Mononuclear cell (primary cell): ENCODE results near the gene TICAM2. TPM values are rescaled to one million over a fixed set of nuclear protein-coding genes. Genes with fewer than 3 reads are reported as not detected.

Experiments
- H3K27me3 ChIP-seq: 2 replicates; pipeline ENCODE4 v1.6.0; 2011; ENCODE audit warnings: low read length, control low read depth; ENCODE audit not compliant: insufficient read depth
- H3K4me1 ChIP-seq: 2 replicates; pipeline ENCODE4 v1.5.1; 2011; ENCODE audit warnings: mild to moderate bottlenecking, low read length, control low read depth; ENCODE audit not compliant: insufficient read depth
- H3K4me3 ChIP-seq: 2 replicates; pipeline ENCODE4 v1.5.1; 2011; ENCODE audit warnings: mild to moderate bottlenecking, low read length, moderate library complexity
- H3K9me3 ChIP-seq: 2 replicates; pipeline ENCODE4 v1.5.1; 2011; ENCODE audit warnings: low read depth, mild to moderate bottlenecking, control low read depth, low read length
- total RNA-seq: library from RNA; depleted of rRNA; stranded (reverse); fragments of >200 nt; gene quantifications from one replicate; pipeline ENCODE4 v1.2.3, GENCODE V29; 2012

Gene TICAM2
- total RNA-seq, 1 donor: 1.2 TPM

DNA sequence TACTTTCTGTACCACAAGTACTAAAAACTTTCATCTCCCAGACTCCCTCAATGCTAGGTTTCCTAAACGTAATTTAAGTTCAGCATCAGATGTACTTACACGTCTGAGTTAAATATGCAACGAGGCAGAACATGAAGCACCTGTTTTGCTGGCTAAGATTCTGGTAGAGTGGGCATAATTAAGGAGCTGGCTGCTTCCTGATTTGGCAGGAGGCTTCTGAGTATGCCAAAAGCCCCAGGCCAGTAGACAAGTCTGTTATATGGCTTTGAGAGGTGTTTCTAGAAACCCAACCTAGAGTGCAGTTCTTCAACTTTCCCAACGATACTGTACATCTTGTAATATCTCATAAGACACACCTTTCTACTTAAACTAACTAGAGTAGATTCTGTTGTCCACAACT is 13.6 kb downstream of the TICAM2 start:
- H3K27me3 ChIP-seq: no peaks in the 10 kb centered on the region
- no peak overlapping the region for H3K4me3 ChIP-seq
- no peaks in the 10 kb centered on the region for H3K4me1 ChIP-seq
- H3K9me3 ChIP-seq: no peaks in the 10 kb centered on the region

DNA sequence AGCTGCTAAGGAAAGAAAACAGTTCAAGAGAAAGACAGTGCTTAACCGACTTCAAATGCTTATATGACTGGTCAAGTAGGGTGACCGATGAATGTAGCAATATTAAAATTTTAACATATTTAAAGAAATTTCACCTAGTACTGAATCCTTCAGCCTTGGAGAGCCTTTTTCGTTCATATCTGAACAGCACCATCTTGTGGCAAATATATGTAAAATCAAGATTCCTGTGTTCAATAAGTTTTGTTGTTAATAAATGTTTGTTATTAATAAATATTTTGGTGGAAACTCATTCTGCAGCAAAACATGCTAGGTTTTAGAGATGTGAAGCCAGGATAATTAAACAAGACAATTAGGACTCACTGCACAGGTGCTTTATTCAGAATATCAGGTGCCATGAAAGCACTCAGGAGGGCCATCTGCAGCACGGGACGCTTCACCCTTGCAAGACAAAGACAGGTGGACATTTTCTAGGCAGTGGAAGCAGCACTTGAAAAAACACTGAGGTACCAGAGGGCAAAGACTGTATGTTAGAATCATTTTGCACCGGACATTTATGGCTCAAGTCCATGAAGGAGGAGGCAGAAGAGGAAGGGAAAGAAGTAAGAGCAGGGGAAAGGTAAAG is 15.6 kb downstream of the TICAM2 start:
- Histone ChIP-seq H3K4me1 (no peaks in the 10 kb centered on the region), H3K9me3 (no peaks in the 10 kb centered on the region), H3K4me3 (no peak overlapping the region), H3K27me3 (no peaks in the 10 kb centered on the region)

DNA sequence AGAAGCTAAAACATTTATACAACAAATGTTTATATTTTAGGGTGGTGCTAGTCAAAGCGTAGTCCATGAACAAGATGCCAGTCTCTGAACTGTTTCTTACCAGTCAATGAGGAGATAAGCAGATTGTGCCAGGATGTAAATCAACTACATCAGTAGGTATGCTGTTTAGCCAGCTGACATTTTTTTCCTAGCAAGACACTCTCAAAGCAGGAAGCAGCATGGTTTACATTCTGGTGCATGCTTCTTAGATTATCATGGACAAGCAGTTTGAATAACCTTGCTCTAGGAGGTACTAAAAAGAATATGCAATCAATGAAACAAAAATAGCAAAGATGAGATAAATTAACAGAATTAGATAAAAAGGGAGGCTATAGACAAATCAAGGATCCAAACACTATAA is 17.0 kb downstream of the TICAM2 start:
- no peak overlapping the region for H3K4me3 ChIP-seq
- no peaks in the 10 kb centered on the region for H3K9me3 ChIP-seq

DNA sequence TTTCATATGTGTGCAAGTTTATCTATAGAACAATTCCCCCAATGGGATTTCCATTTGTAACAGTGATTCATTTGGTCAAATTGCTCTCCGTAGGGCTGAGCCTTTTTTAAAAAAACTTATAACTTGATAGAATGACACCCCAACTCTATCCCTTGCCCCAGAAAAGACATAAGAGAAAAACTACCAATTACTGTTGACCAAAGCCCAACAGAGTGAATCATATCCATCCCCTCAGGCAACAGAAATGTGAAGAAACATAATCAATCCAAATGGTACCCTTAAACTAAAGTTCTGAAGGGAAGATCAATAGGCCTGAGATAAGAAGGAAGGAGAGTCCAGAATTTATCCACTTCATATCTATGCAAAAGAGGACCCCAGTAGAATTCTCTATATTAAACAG is 17.8 kb downstream of the TICAM2 start:
- no peaks in the 10 kb centered on the region for H3K27me3 ChIP-seq
- no peaks in the 10 kb centered on the region for H3K4me1 ChIP-seq
- H3K9me3 ChIP-seq: no peaks in the 10 kb centered on the region
- no peak overlapping the region for H3K4me3 ChIP-seq

More for the DNA sequence above, 17.0 kb downstream of the TICAM2 start:
- no peaks in the 10 kb centered on the region for H3K4me1 ChIP-seq
- no peaks in the 10 kb centered on the region for H3K27me3 ChIP-seq

DNA sequence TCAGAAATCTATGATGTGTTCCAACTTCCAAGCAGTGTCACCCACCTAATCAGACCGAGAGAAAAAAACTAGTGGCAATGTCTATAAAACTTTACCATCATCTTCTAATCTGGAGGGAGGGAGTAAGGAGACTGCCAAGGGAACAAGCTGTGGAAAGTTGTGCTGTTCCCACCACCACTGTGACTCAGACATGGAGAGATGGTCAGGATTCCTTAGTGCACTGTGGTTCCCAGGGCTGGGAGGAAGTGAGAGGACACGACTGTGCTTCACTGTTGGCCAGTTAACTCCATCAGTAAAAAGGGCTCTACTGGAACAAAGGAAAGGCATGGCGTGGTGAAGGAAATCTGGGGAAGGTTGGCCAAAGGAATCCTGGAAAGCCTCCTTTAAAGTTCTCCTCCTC is 18.8 kb downstream of the TICAM2 start:
- H3K4me3 ChIP-seq: no peak overlapping the region
- no peaks in the 10 kb centered on the region for H3K4me1 ChIP-seq
- H3K9me3 ChIP-seq: no peaks in the 10 kb centered on the region
- no peaks in the 10 kb centered on the region for H3K27me3 ChIP-seq

DNA sequence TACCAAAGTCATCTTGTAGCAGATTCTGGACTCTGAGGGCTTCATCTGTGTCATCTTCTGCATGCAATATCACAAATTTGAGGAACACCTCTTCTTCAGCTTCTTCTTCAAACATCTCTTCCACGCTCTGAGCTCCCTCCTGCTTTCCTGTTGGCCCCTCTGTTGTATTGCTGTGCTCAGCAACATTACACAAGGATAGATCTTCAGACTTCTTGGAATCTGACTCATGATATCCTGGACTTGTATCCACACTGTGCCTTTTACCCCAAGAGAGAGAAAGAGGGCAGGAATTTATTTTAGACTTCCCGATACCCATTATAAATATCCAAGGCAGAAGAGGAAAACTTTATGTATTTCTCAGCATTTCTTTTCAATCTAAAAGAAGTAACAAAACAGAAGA is 21.3 kb downstream of the TICAM2 start:
- H3K4me1 ChIP-seq: no peaks in the 10 kb centered on the region
- no peaks in the 10 kb centered on the region for H3K9me3 ChIP-seq
- no peaks in the 10 kb centered on the region for H3K27me3 ChIP-seq

DNA sequence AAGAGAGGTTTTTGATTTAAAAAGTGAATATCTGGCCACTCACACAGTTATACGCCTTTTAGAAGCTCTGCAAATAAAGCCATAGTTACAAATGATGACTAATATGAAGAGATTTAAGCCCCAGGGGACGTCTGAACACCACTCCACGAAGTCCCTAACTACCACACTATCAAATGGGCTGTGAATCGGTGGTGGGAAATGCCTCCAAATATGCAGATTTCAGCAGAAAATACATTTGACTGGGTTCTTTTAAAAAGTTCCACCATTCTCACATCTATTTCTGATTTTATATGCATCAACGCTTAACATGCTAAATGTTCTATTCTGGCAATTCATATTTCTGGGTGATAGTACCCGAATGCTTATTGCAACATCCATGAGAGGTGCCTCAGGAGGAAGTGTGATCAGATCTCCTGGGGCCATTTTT is 22.5 kb downstream of the TICAM2 start:
- H3K4me3 ChIP-seq: no peak overlapping the region
- H3K9me3 ChIP-seq: no peaks in the 10 kb centered on the region
- no peaks in the 10 kb centered on the region for H3K27me3 ChIP-seq
- no peaks in the 10 kb centered on the region for H3K4me1 ChIP-seq

More for the DNA sequence above, 21.3 kb downstream of the TICAM2 start:
- no peak overlapping the region for H3K4me3 ChIP-seq

DNA sequence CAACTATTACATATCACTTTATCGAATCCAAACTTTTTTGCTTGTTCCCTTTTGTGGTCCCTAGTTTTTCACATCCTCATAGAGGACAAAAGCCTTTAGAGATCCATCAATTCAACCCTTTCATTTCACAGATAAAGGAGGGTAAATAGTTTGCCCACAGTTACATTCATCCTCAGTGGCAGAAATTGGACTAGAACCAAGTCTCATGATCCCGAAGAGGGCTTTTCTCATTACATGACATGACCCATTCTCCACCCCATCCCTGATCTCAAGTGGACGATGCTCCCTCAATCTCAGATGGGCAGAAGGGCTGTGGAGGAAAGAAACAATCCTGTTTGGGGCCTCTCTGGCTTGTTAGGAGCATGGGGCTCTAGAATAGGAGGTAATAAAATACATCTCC is 23.1 kb downstream of the TICAM2 start:
- H3K4me1 ChIP-seq: no peaks in the 10 kb centered on the region
- no peaks in the 10 kb centered on the region for H3K9me3 ChIP-seq
- no peak overlapping the region for H3K4me3 ChIP-seq
- no peaks in the 10 kb centered on the region for H3K27me3 ChIP-seq

DNA sequence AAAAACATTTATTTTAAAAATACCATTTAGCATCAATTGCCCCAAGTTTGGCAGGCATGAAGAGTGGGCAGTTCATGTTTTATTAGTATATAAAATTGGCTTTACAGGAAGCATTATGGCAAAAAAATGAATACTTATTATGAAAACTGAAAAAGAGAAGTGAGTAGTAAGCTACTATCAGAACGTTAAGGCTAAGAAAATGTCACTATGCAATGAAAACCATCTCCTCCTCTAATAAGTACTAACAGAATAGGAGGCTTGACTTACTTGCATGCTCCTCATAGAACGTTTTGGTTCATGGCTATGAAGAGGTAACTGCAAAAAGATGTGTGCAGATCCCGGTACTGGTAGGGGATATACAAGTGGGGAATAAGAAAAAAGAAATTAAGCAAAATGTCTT is 23.6 kb downstream of the TICAM2 start:
- no peaks in the 10 kb centered on the region for H3K9me3 ChIP-seq
- H3K4me3 ChIP-seq: no peak overlapping the region
- H3K27me3 ChIP-seq: no peaks in the 10 kb centered on the region
- H3K4me1 ChIP-seq: no peaks in the 10 kb centered on the region

DNA sequence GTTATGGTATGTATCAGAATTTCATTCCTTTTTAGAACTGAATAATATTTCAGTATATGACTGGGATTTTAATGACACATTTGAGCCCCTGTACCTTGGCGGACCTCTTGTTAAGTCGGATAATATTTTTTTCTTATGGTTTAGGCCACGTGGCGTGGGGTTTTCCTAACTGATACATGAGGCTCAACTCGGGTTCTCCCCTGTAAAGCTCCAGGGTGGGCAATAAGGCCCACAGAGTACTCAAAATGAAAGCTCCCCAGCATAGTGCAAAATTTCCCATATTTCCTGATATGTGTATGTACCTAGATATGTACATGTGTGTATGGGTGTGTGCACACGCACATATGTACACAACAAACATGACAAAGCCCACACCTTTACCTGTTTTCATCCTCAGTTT is 24.5 kb downstream of the TICAM2 start:
- Histone ChIP-seq H3K4me1 (no peaks in the 10 kb centered on the region), H3K9me3 (no peaks in the 10 kb centered on the region)

DNA sequence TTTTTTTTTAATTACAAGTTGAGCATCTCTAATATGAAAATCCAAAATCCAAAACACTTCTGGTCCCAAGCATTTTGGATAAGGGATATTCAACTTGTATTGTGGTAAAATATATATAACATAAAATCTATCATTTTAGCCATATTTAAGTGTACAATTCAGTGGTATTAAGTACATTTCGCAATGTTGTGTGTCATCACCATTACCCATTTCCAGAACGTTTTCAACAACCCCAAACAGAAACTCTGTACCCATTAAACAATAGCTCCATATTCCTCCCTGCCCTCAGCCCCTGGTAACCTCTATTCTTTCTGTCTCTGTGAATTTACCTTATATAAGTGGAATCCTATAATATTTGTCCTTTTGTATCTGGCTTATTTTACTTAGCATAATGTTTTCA is 24.9 kb downstream of the TICAM2 start:
- H3K4me3 ChIP-seq: no peak overlapping the region
- no peaks in the 10 kb centered on the region for H3K4me1 ChIP-seq
- no peaks in the 10 kb centered on the region for H3K27me3 ChIP-seq

More for the DNA sequence above, 24.5 kb downstream of the TICAM2 start:
- H3K27me3 ChIP-seq: no peaks in the 10 kb centered on the region
- H3K4me3 ChIP-seq: no peak overlapping the region

DNA sequence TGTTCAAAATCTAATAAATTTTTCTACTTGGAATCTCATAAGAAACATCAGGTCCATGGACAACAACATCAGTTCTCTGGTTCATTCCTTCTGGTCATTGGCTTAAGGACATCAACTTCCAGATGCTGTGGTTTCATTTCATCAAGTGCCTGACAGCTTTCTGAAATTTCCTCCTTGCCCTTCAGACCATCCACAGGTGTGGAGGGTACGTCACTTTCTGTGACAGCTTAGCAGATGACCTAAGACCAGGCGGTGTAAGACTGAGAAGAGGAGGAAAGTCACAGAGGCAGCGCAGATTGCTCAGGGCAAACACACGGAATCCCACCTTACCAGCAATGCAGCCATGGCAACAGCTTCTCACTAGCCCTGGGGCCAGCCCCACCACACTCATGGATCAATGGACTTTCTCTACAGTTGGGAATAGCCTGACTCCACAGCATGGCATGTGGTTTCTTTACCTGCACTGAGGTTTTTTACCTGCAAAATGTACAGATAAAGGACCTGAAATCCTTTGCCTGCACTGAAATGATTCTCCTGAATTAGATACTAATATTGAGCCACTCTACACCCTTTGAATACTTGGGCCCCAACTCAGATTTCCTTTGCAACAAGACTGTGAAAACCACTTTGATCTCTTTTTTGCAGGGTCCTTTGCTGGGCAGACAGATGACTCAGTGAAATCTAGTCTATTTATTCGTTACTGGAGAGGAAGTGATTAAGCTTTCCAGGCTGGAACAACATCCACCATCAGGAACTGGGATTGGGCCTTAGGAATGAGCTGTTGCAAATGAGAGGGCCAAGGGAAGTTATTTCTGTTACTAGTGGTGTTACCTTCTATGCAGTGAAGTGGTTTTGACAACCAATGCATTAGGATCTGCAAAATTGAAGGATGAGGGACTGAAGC is 26.9 kb downstream of the TICAM2 start:
- no peaks in the 10 kb centered on the region for H3K9me3 ChIP-seq
- no peaks in the 10 kb centered on the region for H3K4me1 ChIP-seq
- H3K27me3 ChIP-seq: no peaks in the 10 kb centered on the region
- H3K4me3 ChIP-seq: no peak overlapping the region

More for the DNA sequence above, 24.9 kb downstream of the TICAM2 start:
- H3K9me3 ChIP-seq: no peaks in the 10 kb centered on the region

DNA sequence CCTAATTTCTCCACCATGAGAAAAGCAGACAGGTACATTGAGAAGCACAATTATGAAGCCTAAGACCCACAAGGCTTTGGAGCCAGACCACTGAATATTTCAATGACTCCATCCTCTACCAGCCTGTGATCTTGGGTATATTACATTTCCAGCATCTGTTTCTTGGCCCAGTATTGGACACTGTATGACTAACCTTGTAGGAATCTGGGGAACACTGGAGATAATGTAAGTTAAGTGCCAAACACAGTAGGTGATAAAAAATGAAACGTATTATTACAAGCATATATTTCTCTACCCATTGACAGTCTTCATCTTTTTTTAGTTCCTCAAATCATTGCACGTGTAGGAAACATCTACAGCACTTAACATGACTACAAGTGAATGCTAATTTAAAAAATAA is 29.1 kb downstream of the TICAM2 start:
- no peak overlapping the region for H3K4me3 ChIP-seq
- no peaks in the 10 kb centered on the region for H3K4me1 ChIP-seq
- no peaks in the 10 kb centered on the region for H3K9me3 ChIP-seq
- H3K27me3 ChIP-seq: no peaks in the 10 kb centered on the region

DNA sequence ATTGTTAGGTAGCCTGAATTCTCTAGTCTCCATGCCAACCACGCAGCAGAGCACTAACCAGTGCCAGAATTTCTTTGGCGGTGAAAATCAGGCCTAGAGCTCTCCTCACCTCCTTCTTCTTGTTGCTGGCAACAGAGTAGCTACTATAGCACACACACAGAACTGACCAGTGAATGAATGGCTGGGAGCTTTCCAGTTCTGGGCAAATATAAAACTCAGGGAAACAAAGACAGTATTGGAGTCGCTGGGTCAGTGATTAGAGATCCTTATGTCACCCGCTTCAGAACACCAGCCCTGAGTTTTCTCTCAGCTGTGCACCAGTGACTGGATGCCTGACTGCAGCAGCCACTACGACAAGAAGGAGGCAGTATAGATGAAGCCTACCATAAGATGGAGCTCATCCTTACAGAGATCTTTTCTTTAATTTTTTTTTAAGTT is 30.8 kb downstream of the TICAM2 start:
- Histone ChIP-seq H3K9me3 (no peaks in the 10 kb centered on the region), H3K4me3 (no peak overlapping the region), H3K4me1 (no peaks in the 10 kb centered on the region), H3K27me3 (no peaks in the 10 kb centered on the region)

DNA sequence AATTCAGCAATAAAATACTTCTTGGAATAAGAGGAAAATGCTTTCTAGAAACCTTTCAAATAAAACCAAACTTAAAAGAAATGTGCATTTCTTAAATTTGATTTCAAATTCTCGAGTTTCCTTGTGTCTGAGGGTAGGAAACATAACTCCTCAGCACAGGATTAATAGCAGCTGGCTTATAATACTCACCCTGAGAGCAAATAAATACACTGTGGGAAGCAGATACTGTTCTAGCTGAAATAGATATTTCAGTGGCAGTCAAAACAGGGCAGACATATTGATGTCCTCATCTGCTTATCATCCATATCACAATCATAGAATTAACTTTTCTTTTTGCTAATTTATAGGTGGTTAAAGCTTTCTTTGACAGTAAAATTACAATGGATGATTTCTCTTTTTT is 33.6 kb downstream of the TICAM2 start:
- no peak overlapping the region for H3K4me3 ChIP-seq
- no peaks in the 10 kb centered on the region for H3K4me1 ChIP-seq
- H3K9me3 ChIP-seq: no peaks in the 10 kb centered on the region
- H3K27me3 ChIP-seq: no peaks in the 10 kb centered on the region
